Measurements from ENCODE around the gene RASSF1.
"Not testable (repeated sequence)": the region's sequence is repeated elsewhere in the genome, so short reads cannot be mapped to it uniquely, and the experiment has no call there.

RASSF1 gene

GRCh38 chr3:50284121-50284520, 56.5 kb downstream of the RASSF1 start:
- not testable (repeated sequence) for DNase-seq (ENCODE audit: low read depth)
